Psoas muscle (tissue), 8 donors: ENCODE data around the gene PEX26. TPM values are rescaled to one million over a fixed set of nuclear protein-coding genes. Genes with fewer than 3 reads are reported as not detected.

Experiments used
- ATAC-seq, 4 donors: fragments of 200-7000 bp; cut with Tn5 transposase; one replicate each; pipeline ENCODE4 v1.9.1; 2020; ENCODE audit warnings: moderate library complexity in 3 of 4, mild to moderate bottlenecking in 2 of 4
- DNase-seq, 2 donors: peaks; one replicate each; pipeline ENCODE4 v3.0.0-alpha.2; 2020
- H3K27ac ChIP-seq: fragments of 200-600 bp; one replicate; pipeline ENCODE4 v1.8.0; 2022
- H3K27me3 ChIP-seq, 3 donors: fragments of 200-600 bp in 1 of 3; one replicate each; pipeline versions ENCODE4 v1.6.1 to v1.8.0; 2013 to 2022; ENCODE audit warnings: low read length in 2 of 3, mild to moderate bottlenecking in 2 of 3, moderate library complexity in 1 of 3; ENCODE audit not compliant: insufficient read depth in 3 of 3
- H3K36me3 ChIP-seq, 2 donors: fragments of 200-600 bp in 1 of 2; one replicate each; pipeline versions ENCODE4 v1.6.1 to v1.8.0; 2013 to 2022; ENCODE audit warnings: low read depth in 1 of 2, mild to moderate bottlenecking in 1 of 2, moderate library complexity in 1 of 2; ENCODE audit not compliant: insufficient read depth in 1 of 2
- H3K4me1 ChIP-seq: fragments of 200-600 bp; one replicate; pipeline ENCODE4 v1.8.0; 2022
- H3K4me3 ChIP-seq: fragments of 200-600 bp; one replicate; pipeline ENCODE4 v1.8.0; 2022; ENCODE audit warnings: mild to moderate bottlenecking
- H3K9me3 ChIP-seq: fragments of 200-600 bp; one replicate; pipeline ENCODE4 v1.8.0; 2022
- WGBS, 3 donors: extraction: QIAGEN DNeasy Blood & Tissue Kit; methylation state at CpG; one replicate each; pipeline versions ENCODE4 v1.1.6 to v1.1.7; 2013; 5-methylcytosine and 5-hydroxymethylcytosine counted together
- intact Hi-C, 2 donors: fragments of 100-400 bp; cut with DNase I; formaldehyde crosslinking; loops; one replicate each; pipeline versions ENCODE4 v1.11.0 to v1.14.2; 2022
- polyA plus RNA-seq, 3 donors: library from polyadenylated mRNA; stranded (reverse); fragments of 200-250 nt; gene quantifications; one replicate each; pipeline ENCODE4 v1.2.3, GENCODE V29; 2013
- total RNA-seq, 4 donors: library from RNA; stranded (reverse); fragmentation: NEBNext Ultra II Directional in 2 of 4; extraction: Animal tissue kit (Norgen Biotek cat#: 25700) in 2 of 4; gene quantifications; one replicate each; pipeline versions ENCODE4 v1.2.1 to v1.2.4, GENCODE V29; 2021 to 2023
- TF ChIP-seq, protein P1 (sequence below): fragments of 200-600 bp; IDR thresholded peaks from one replicate; pipeline ENCODE4 v1.8.0; 2022; ENCODE audit warnings: antibody characterized with exemption
- donor health status: healthy with polysubstance abuse.
- donor health status: DM: no; HTN: no; CAD: no; lungs with moderate emphysema.
- donor health status: Bipolar disorder and iron deficiency.
- donor health status: healthy.
- donor health status: DM: yes; HTN: yes; CAD: no.
- donor health status: DM: no; HTN: no; CAD: no.
- donor health status: DM: no; HTN: no; CAD: no.
- donor health status: DM: yes; HTN: yes; CAD: no.

PEX26 gene
- total and polyA plus RNA-seq, 7 donors = 11.2 to 23.4 (median 18.8) TPM

DNA sequence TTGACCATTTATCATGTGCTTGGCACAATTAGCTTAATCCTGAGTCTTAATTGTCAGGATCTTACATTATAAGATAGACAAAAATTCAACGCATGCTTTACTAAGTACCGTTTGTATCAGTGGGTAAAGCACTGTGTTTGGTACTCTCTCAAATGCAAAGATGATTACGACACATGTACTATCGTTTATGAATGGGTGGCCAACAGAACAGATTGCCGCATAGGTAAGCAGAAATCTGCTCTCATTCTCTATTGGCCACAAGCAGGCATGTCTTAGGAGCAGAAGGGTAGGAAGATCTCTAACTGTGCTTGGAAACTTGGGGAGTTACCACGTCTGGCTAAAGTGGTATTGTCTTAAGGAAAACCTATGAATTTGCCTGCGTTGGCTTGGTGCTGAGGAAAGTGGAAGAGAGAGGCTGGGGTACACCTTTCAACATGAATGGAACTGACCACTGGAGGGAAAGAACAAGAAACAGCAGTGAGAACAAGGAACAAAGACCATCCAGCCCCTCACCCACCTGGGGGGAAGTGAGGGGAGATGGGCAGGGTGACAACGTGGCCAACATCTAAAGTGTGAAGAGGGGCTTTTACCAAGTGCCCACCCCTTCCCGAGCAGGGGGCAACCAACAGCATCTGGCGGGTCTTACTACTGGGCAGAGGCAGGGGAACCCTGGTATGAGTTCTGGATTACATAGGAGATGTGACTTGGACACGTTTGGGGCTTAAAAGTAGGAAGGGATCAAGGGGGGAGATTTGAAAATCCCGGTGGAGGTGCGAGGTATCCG lies 31.8 kb downstream of the PEX26 start:
- Histone ChIP-seq H3K4me3 (peak overlapping the region; percentile 84), H3K4me1 (peaks cover 35% of the 10 kb centered on the region), H3K36me3 (no peaks in the 10 kb centered on the region), H3K27me3 (no peaks in the 10 kb centered on the region), H3K9me3 (no peaks in the 10 kb centered on the region), H3K27ac (peak overlapping the region; percentile 92)
- ATAC-seq (peak in 1 of 4 donors; percentile 0), DNase-seq (no peak)
- intact Hi-C loops = loop anchor here in 1 of 2 donors (2.0 kb wide), 1 partner anchor 31 kb away; no protein-coding TSS in a partner anchor
- WGBS, 3 donors = 47 to 54% (median 49%) methylated on average over 14 of the region's 14 CpGs
- TF ChIP-seq, protein P1, sequence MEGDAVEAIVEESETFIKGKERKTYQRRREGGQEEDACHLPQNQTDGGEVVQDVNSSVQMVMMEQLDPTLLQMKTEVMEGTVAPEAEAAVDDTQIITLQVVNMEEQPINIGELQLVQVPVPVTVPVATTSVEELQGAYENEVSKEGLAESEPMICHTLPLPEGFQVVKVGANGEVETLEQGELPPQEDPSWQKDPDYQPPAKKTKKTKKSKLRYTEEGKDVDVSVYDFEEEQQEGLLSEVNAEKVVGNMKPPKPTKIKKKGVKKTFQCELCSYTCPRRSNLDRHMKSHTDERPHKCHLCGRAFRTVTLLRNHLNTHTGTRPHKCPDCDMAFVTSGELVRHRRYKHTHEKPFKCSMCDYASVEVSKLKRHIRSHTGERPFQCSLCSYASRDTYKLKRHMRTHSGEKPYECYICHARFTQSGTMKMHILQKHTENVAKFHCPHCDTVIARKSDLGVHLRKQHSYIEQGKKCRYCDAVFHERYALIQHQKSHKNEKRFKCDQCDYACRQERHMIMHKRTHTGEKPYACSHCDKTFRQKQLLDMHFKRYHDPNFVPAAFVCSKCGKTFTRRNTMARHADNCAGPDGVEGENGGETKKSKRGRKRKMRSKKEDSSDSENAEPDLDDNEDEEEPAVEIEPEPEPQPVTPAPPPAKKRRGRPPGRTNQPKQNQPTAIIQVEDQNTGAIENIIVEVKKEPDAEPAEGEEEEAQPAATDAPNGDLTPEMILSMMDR = no peak

DNA sequence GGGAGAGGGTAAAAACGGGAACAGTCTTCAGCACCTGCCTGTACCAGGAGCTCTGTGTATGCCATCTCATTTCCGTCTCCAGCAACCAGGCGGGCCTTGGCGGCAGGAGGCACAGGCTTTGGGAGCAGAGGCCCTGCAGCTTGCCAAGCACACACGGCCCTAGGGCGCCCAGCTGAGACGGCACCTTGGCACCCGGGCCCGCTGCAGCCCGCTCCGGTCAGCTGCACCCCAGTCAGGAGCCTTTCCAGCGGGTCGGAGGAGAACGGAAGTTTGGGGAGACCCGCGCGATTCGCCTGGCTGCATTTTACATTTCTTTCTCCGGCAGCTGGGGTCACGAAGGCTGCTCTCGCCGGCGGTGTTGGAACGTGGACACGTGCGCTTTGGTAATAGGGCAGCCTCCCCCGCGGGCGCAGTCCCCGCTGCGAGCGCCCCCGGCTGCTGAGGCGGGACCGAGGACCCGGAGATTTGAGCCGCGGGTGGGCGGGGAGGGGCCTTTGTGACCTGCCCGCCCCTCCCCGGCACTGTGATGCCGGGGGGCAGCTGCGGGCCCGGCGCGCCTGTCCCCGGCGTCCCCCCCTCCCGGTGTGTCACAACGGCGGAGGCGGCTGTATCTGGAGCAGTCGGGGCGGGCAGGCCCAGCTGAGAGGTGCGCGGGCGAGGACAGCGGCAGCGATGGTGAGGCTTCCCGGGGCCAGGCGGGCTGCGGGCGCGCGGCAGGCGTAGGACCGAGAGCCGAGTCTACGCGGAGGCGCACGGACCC lies 32.6 kb downstream of the PEX26 start, which contains the start of gene TUBA8:
TSS of gene TUBA8 (plus strand) at position 616 of the 760 bp plus-strand sequence. CDS start at position 673, 57 bp downstream.
- Histone ChIP-seq H3K4me3 (peak within 1 kb of the TSS; percentile 84), H3K9me3 (no peaks in the 10 kb centered on the region), H3K4me1 (peaks cover 43% of the 10 kb centered on the region), H3K27ac (peak within 1 kb of the TSS; percentile 92), H3K36me3 (no peaks in the 10 kb centered on the region), H3K27me3 (no peaks in the 10 kb centered on the region)
- WGBS, 3 donors = 0 to 1% (median 1%) methylated on average over 63 to 72 of the region's 72 CpGs
- DNase-seq = peak; percentile 75 to 89
- intact Hi-C loops = loop anchor here in 1 of 2 donors (2.0 kb wide), 1 partner anchor 32 kb away; no protein-coding TSS in a partner anchor
- TF ChIP-seq, protein P1 = no peak
- peak; percentile 71 to 83 (median 78) for ATAC-seq

- H3K27ac ChIP-seq = peak overlapping the region; percentile 92
- no peak for DNase-seq
- no peaks in the 10 kb centered on the region for H3K9me3 ChIP-seq
- peak; percentile 0 to 20 (median 2) for ATAC-seq
- intact Hi-C loops = loop anchor here in 1 of 2 donors (2.0 kb wide), 1 partner anchor 32 kb away; no protein-coding TSS in a partner anchor
- H3K27me3 ChIP-seq = no peaks in the 10 kb centered on the region
- no peaks in the 10 kb centered on the region for H3K36me3 ChIP-seq
- H3K4me1 ChIP-seq = peaks cover 51% of the 10 kb centered on the region
- 10 to 17% (median 14%) methylated on average over 38 to 39 of the region's 39 CpGs for WGBS, 3 donors
- TF ChIP-seq, protein P1 = no peak
- peak overlapping the region; percentile 84 for H3K4me3 ChIP-seq
These were observed 33.4 kb downstream of the PEX26 start for GRCh38 chr22:18110954-18111758.

GRCh38 chr22:18111759-18112330 lies 34.1 kb downstream of the PEX26 start:
- intact Hi-C loops = loop anchor here in 1 of 2 donors (2.0 kb wide), 1 partner anchor 33 kb away; no protein-coding TSS in a partner anchor
- H3K4me1 ChIP-seq = peaks cover 58% of the 10 kb centered on the region
- no peaks in the 10 kb centered on the region for H3K36me3 ChIP-seq
- H3K9me3 ChIP-seq = no peaks in the 10 kb centered on the region
- peak; percentile 27 to 59 (median 42) for ATAC-seq
- WGBS, 3 donors = 24 to 43% (median 35%) methylated on average over 10 to 12 of the region's 12 CpGs
- TF ChIP-seq, protein P1 = no peak
- peak; percentile 61 to 86 for DNase-seq
- H3K27ac ChIP-seq = peak overlapping the region; percentile 92
- H3K4me3 ChIP-seq = peak overlapping the region; percentile 84
- H3K27me3 ChIP-seq = no peaks in the 10 kb centered on the region
